ENCODE data around the gene SVEP1. TPM values are rescaled to one million over a fixed set of nuclear protein-coding genes. Genes with fewer than 3 reads are reported as not detected.

The SVEP1 gene
- total and polyA plus RNA-seq, 2 of the 13 experiments (the other 11 are each of a cell fraction or from before 2014, with no cell fraction given), result not detected

GRCh38 chr9:110476251-110476650 lies 103.3 kb downstream of the SVEP1 start:
- ATAC-seq (no peak), FAIRE-seq (no peak), DNase-seq (ENCODE audit: low spot score) (no peak)
- ChIA-PET POLR2A (no interaction called here), CTCF (ENCODE audit: low intra/inter-chr PET ratio, low total read pairs) (no interaction called here)
- Histone ChIP-seq H4K20me1 (ENCODE audit: insufficient read depth, low read length) (no peaks in the 10 kb centered on the region), H3K4me2 (ENCODE audit: low read depth, low read length) (no peak overlapping the region), H3K4me1 (ENCODE audit: insufficient read depth, low read length) (no peaks in the 10 kb centered on the region), H3K79me2 (ENCODE audit: insufficient read depth, low read length) (no peaks in the 10 kb centered on the region), H3K4me3 (replicated peaks in 1 of 3; ENCODE audit: insufficient read depth in 1 of 3, low read depth in 2 of 3, low read length in 3 of 3) (no peak overlapping the region), H3K27me3 (ENCODE audit: control insufficient read depth in 1 of 2, insufficient read depth in 2 of 2, low read length in 2 of 2) (no peaks in the 10 kb centered on the region), H3K27ac (ENCODE audit: extremely low read length, insufficient read depth, low read length) (no peak overlapping the region), H3K9me3 (ENCODE audit: low read length) (no peaks in the 10 kb centered on the region), H3K9ac (ENCODE audit: insufficient read depth, low read depth, low read length) (no peak overlapping the region), H2AFZ (ENCODE audit: low read length) (no peak overlapping the region), H3K36me3 (replicated peaks in 1 of 2; ENCODE audit: control insufficient read depth in 1 of 2, insufficient read depth in 2 of 2, low read length in 2 of 2) (no peaks in the 10 kb centered on the region)
- intact Hi-C loops (cut with micrococcal nuclease; ENCODE audit: unreplicated experiment), result no loop called here
- TF ChIP-seq ZNF768 (CRISPR knock-in tag; IDR thresholded peaks at IDR 0.05) (no peak), BHLHE40 (IDR thresholded peaks at IDR 0.05; ENCODE audit: low read length) (no peak), ZSCAN22 (CRISPR knock-in tag; IDR thresholded peaks at IDR 0.05) (no peak), DR1 (CRISPR knock-in tag; IDR thresholded peaks at IDR 0.05) (no peak), HOXA9 (CRISPR knock-in tag; IDR thresholded peaks at IDR 0.05; ENCODE audit: borderline replicate concordance) (no peak), ZNF143 (CRISPR knock-in tag; IDR thresholded peaks at IDR 0.05) (no peak)
- TF ChIP-seq, protein P1, sequence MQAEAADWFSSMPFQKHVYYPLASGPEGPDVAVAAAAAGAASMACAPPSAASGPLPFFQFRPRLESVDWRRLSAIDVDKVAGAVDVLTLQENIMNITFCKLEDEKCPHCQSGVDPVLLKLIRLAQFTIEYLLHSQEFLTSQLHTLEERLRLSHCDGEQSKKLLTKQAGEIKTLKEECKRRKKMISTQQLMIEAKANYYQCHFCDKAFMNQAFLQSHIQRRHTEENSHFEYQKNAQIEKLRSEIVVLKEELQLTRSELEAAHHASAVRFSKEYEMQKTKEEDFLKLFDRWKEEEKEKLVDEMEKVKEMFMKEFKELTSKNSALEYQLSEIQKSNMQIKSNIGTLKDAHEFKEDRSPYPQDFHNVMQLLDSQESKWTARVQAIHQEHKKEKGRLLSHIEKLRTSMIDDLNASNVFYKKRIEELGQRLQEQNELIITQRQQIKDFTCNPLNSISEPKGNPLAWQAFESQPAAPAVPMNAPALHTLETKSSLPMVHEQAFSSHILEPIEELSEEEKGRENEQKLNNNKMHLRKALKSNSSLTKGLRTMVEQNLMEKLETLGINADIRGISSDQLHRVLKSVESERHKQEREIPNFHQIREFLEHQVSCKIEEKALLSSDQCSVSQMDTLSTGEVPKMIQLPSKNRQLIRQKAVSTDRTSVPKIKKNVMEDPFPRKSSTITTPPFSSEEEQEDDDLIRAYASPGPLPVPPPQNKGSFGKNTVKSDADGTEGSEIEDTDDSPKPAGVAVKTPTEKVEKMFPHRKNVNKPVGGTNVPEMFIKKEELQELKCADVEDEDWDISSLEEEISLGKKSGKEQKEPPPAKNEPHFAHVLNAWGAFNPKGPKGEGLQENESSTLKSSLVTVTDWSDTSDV (CRISPR knock-in tag; IDR thresholded peaks at IDR 0.05), result no peak
- TF ChIP-seq, protein P2, sequence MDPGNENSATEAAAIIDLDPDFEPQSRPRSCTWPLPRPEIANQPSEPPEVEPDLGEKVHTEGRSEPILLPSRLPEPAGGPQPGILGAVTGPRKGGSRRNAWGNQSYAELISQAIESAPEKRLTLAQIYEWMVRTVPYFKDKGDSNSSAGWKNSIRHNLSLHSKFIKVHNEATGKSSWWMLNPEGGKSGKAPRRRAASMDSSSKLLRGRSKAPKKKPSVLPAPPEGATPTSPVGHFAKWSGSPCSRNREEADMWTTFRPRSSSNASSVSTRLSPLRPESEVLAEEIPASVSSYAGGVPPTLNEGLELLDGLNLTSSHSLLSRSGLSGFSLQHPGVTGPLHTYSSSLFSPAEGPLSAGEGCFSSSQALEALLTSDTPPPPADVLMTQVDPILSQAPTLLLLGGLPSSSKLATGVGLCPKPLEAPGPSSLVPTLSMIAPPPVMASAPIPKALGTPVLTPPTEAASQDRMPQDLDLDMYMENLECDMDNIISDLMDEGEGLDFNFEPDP (CRISPR knock-in tag; conservative IDR thresholded peaks at IDR 0.05), result no peak
- in situ Hi-C loops (cut with HindIII; ENCODE audit: extremely low pct_ligation_motif_present, low pct_unique_long_range_greater_than_20kb), result no loop called here
- WGBS (ENCODE audit: low lambda C conversion rate), result 5% methylated on average over 3 of the region's 3 CpGs
- BruUV-seq (replicated peaks), result no TSS peak

Measured in HepG2 (cell line).